Fibroblast of skin of left biceps (primary cell): Measurements from ENCODE around the gene KIFC3.
"Not testable (repeated sequence)": the region's sequence is repeated elsewhere in the genome, so short reads cannot be mapped to it uniquely, and the experiment has no call there.

Experiments used
- DNase-seq, 2 experiments: peaks; one replicate each; pipeline ENCODE4 v3.0.0-alpha.2; 2013; ENCODE audit warnings: low read depth in 2 of 2

The KIFC3 gene

GRCh38 chr16:57804111-57804837 lies 2.0 kb upstream of the KIFC3 start:
- no peak for DNase-seq

GRCh38 chr16:57803134-57803990 lies 1.1 kb upstream of the KIFC3 start:
- no peak for DNase-seq

- no peak for DNase-seq
These were observed 416 bp downstream of the KIFC3 start for GRCh38 chr16:57801809-57802340.

GRCh38 chr16:57801098-57801808 lies 1.0 kb downstream of the KIFC3 start:
- no peak for DNase-seq

GRCh38 chr16:57800200-57801097 lies 1.8 kb downstream of the KIFC3 start:
- no peak for DNase-seq

- no peak for DNase-seq
These were observed 2.6 kb downstream of the KIFC3 start for GRCh38 chr16:57799600-57800199.

- no peak for DNase-seq
These were observed 3.2 kb downstream of the KIFC3 start for GRCh38 chr16:57798953-57799599.

- no peak for DNase-seq
These were observed 4.0 kb downstream of the KIFC3 start for GRCh38 chr16:57798267-57798810.

GRCh38 chr16:57797526-57798266 lies 4.6 kb downstream of the KIFC3 start:
- DNase-seq, result no peak

- DNase-seq, result no peak
These were observed 5.1 kb downstream of the KIFC3 start for GRCh38 chr16:57797216-57797525.

- not testable (repeated sequence) for DNase-seq
These were observed 6.3 kb downstream of the KIFC3 start for GRCh38 chr16:57796014-57796413.

GRCh38 chr16:57795431-57795878 lies 6.8 kb downstream of the KIFC3 start:
- peak; percentile 12 to 23 for DNase-seq

GRCh38 chr16:57794849-57795430 lies 7.4 kb downstream of the KIFC3 start:
- no peak for DNase-seq

- no peak for DNase-seq
These were observed 10.3 kb downstream of the KIFC3 start for GRCh38 chr16:57791893-57792461.

GRCh38 chr16:57791195-57791892 lies 10.9 kb downstream of the KIFC3 start:
- no peak for DNase-seq

GRCh38 chr16:57788951-57789350 lies 13.3 kb downstream of the KIFC3 start:
- no peak for DNase-seq

GRCh38 chr16:57788252-57788841 lies 13.9 kb downstream of the KIFC3 start:
- no peak for DNase-seq
